Loucy (cell line): ENCODE data around the gene ECHS1.

Experiments
- EZH2phosphoT487 ChIP-seq: fragments of 200-600 bp; IDR thresholded peaks from 2 replicates; pipeline ENCODE4 v1.6.1; 2018; ENCODE audit warnings: antibody characterized with exemption, mild to moderate bottlenecking, moderate library complexity, borderline replicate concordance
- TF ChIP-seq, protein P1 (sequence below): fragments of 200-600 bp; sonication (generic); conservative IDR thresholded peaks from 2 replicates; pipeline ENCODE4 v1.5.1; 2014; ENCODE audit warnings: mild to moderate bottlenecking, antibody characterized with exemption, low read length

DNA sequence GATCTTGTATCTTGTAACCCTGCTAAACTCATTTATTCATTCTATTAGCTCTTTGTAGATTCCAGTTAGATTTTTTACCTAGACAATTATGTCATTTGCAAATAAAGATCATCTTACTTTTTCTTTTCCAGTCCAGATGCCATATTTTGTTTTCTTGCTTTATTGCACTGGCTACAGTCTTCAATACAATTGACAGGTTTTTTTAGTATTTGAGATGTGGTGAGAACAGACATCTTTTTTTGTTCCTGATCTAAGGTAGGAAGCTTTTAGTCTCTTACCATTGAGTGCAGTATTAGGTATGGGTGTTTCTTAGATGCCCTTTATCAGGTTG is 39.2 kb upstream of the ECHS1 start:
- TF ChIP-seq, protein P1, sequence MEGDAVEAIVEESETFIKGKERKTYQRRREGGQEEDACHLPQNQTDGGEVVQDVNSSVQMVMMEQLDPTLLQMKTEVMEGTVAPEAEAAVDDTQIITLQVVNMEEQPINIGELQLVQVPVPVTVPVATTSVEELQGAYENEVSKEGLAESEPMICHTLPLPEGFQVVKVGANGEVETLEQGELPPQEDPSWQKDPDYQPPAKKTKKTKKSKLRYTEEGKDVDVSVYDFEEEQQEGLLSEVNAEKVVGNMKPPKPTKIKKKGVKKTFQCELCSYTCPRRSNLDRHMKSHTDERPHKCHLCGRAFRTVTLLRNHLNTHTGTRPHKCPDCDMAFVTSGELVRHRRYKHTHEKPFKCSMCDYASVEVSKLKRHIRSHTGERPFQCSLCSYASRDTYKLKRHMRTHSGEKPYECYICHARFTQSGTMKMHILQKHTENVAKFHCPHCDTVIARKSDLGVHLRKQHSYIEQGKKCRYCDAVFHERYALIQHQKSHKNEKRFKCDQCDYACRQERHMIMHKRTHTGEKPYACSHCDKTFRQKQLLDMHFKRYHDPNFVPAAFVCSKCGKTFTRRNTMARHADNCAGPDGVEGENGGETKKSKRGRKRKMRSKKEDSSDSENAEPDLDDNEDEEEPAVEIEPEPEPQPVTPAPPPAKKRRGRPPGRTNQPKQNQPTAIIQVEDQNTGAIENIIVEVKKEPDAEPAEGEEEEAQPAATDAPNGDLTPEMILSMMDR = no peak
- no peak for TF ChIP-seq EZH2phosphoT487
